Measurements from ENCODE around the gene ZNF366.
"Not testable (repeated sequence)": the region's sequence is repeated elsewhere in the genome, so short reads cannot be mapped to it uniquely, and the experiment has no call there.

Gene ZNF366

DNA sequence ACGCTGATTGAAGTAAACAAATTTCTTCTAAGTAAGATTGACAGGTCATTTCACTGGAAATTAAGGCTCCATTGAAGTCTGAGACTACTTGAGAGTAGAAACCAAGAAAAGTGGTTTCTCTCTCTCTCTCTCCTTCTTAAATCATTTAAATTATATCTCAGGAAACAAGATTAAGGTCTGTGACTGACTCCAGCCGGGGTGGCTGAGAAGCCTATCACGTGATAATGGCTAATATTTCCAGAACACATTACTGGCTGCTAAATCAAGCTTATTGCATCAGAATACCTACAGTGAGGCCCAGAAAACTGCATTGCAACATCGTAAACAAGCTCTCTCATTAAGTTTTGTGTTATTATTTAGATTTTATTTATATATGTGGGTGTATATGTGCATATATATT is 98.6 kb downstream of the ZNF366 start:
- no peak for DNase-seq (ENCODE audit: low read depth in 3 of 3, low spot score in 1 of 3)

DNA sequence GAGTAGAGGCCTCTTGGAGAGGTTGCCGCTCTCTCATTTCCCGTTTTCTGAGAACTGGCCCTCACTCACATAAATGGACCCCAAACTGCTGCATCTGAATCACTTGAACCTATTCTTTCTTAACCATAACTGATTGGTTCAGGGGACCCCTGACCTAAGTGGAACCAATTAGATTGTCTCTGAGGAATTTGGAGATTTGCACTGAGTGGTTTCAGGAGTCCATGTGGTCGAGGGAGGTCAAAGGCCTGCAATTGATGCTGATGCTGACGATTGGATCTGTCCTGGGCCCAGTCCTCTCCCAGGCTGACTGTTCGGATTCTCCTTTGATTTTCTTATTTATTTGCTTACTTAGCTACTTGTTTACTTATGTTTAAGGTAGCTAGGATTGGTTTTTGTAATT is 99.1 kb downstream of the ZNF366 start:
- no peak for DNase-seq (ENCODE audit: low read depth in 3 of 3, low spot score in 1 of 3)

DNA sequence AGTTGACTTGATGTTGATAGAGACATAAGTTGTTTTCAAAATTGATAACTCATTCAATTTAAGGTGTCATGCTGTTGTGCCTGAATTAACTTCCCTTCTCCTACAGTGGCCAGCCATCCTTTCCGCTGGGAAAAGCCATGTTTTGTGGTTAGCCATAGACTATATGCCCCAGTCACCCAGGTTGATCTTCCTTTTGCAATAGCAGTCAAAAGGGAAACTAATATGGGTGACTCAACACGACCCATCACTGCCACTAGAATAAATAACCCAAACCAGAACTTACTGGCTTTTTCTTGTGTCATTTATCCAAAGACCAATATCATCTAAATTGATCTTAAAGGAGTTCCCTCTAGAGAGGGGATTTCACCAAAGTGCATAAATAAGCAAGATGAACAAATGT is 99.7 kb downstream of the ZNF366 start:
- DNase-seq (ENCODE audit: low read depth in 3 of 3, low spot score in 1 of 3): no peak

DNA sequence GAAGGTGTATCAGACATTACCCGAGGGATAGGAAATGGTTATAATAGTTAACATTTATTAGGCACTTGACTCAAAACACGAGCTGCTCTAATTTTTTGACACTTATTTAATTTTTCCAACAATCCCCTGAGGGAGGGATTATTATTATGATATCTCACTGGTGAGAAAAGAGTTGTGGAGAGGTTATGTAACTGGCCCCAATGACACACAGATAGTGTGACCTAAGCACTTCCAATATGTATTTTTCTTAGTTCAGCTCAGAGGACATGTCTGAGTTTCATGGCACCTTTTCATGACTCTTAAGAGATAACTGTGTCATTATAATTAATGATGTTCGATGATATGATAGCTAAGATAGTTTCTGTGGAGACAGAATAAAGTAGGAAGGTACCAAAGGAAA is 100.1 kb downstream of the ZNF366 start:
- DNase-seq (ENCODE audit: low read depth in 3 of 3, low spot score in 1 of 3): no peak

DNA sequence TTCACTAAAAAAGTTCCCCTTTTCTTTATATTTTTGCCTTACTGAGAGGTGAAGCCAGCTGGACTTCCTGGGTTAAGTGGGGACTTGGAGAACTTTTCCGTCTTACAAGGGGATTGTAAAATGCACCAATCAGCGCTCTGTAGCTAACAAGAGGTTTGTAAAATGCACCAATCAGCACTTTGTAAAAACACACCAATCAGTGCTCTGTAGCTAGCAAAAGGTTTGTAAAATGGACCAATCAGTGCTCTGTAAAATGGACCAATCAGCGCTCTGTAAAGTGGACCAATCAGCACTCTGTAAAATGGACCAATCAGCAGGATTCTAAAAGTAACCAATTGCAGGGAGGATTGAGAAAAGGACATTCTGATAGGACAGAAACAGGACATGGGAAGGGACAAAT is 102.4 kb downstream of the ZNF366 start:
- not testable (repeated sequence) for DNase-seq (ENCODE audit: low read depth in 3 of 3, low spot score in 1 of 3)

DNA sequence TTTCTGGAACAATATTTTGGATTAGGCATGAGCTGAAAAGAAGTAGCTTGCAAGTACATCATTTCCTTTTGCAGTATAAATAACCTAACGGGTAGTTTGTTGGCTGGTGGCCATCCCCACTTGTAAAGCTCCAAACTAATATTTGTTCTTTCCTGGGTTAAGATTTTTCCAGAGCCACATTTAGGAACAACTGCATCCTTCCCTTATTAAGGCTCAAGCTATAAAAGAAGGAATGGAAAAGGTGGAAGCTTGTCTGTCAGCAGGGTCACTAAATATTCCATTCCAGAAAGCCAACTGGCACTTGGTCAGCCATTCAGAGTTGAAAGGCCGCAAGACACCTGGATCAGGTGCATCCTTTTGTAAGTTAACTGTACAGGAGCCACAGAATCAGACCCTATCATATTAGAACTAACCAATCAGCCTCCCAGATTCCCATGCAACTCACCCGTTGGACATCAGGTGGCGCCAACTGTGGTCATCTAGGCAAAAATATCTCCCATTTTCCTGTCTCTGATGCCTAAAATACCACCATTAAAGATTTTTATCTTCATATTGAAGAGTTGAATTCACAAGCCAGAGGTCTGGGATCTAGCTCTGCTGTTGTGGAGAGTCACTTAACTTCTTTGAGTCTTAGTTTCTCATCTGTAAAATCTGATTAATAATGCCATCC is 104.1 kb downstream of the ZNF366 start:
- no peak for DNase-seq (ENCODE audit: low read depth in 3 of 3, low spot score in 1 of 3)

DNA sequence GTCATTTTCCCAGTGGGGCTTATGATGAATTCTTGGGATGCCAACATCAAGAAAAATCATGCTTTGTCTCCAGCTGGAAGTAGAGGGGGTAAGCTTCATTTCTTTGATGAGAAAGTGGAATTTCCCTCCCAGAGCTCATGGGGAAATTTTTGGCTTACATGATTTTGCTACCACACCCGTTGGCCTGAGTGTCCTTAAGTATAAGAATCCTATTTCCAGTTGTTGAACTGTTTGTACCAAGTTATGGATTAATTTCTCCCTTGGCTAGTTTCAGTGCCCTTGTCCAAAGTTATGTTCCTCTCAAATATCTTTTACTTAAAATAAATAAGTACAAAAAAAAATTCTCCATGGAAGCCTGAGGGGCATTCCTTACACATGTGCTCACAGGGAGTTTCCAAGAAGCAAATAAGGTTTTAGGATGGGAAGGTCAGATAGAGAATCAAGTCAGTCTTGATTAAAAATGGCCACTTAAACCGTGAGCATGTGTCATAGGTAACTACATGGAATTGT is 104.8 kb downstream of the ZNF366 start:
- DNase-seq (ENCODE audit: low read depth in 3 of 3, low spot score in 1 of 3): no peak

DNA sequence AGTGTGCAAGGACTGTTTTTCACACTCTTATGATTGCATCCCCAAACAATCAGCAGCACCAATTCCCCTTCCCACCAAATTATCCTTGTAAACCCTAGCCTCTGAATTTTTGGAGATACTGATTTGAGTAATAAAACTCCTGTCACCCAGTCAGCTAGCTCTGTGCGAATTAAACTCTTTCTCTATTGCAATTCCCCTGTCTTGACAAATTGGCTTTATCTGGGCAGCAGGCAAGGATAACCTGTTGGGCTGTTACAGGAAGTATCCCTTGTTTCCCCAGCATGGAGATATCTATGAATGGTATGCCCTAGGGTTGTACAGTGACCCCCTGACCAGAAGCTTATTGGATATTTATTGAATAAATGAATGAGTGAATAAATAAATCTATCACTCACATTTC is 106.3 kb downstream of the ZNF366 start:
- no peak for DNase-seq (ENCODE audit: low read depth in 3 of 3, low spot score in 1 of 3)

DNA sequence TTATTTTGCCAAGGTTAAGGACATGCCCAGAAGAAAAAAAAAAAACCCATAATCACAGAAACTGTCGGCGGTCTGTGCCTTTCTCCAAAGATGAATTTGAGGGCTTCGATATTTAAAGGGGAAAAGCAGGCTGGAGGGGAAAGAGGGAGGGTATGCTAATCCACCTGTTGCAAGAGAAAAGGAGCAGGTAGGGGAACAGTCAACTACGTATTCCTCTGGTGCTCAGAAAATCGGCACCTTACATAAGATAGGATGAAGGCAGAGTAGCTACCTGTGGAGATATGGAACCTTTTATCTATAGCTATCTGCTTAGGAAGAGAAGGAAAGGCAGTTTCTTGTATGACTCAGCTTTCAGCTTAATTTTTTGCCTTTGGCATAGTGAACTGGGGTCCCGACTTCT is 109.4 kb downstream of the ZNF366 start:
- no peak for DNase-seq (ENCODE audit: low read depth in 3 of 3, low spot score in 1 of 3)

DNA sequence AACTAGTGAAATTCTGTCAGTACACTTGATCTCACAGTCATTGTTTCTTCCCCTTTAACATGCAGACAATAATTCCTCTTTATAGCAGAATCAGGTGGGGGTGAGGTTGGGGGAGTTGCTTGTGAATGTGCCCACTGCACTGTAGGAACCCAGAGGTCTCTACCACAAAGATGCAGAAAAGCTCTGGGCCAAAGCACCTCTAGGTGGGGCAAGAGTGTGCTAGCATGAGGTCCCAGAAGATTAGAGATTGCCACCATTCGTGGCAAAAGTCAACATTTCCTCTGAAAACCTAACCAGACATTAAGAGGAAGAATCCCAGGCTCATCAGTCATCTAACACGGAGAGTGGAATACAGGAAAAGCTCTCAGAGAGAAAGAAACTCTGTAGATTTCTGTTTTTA is 112.5 kb downstream of the ZNF366 start:
- DNase-seq (ENCODE audit: low read depth in 3 of 3, low spot score in 1 of 3): no peak

DNA sequence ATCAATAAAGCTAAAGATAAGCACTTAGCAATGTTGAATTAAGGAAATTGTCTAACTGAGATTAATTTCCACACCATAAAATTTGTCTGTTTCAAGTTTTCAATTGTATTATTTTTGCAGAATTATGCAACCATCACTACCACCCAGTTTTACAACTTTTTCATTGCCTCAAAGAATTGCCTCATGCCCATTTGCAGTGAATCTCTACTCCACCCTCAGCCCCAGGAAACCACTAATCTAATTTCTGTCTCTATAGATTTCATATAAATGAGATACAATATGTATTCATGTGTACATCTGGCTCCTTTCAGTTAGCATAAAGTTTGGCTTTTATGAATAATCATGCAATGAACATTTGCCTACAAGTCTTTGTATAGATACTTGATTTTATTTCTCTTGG is 114.2 kb downstream of the ZNF366 start:
- DNase-seq (ENCODE audit: low read depth in 3 of 3, low spot score in 1 of 3): no peak
